CD4-positive, alpha-beta T cell treated with Interleukin-4 for 4 hours (primary cell): ENCODE measurements around the gene NLN.
A peak's percentile ranks its signal among the peaks of the same experiment; 100 is the strongest.
"Not testable (repeated sequence)": the region's sequence is repeated elsewhere in the genome, so short reads cannot be mapped to it uniquely, and the experiment has no call there.

Experiments
- DNase-seq: peaks from one replicate; pipeline ENCODE4 v3.0.0-alpha.2; 2020

Gene NLN

GRCh38 chr5:65721720-65722574 is at the start of gene NLN, which contains the start of gene SGTB:
Gene NLN, plus strand, starts transcription at chr5:65722205. Its CDS starts 169 bp downstream, at chr5:65722374.
Gene SGTB, minus strand, starts transcription at chr5:65722109. Its CDS starts 1,302 bp downstream, at chr5:65720807.
- DNase-seq, result peak; percentile 74

GRCh38 chr5:65672796-65673195 is 49.2 kb upstream of the NLN start:
- no peak for DNase-seq

GRCh38 chr5:65674749-65675148 is 47.3 kb upstream of the NLN start:
- DNase-seq, result no peak

GRCh38 chr5:65676056-65676455 is 45.9 kb upstream of the NLN start:
- DNase-seq, result not testable (repeated sequence)

- no peak for DNase-seq
Observed at GRCh38 chr5:65682148-65682547, 39.9 kb upstream of the NLN start.

- DNase-seq, result no peak
Observed at GRCh38 chr5:65693121-65693520, 28.9 kb upstream of the NLN start.

GRCh38 chr5:65695162-65695755 is 26.7 kb upstream of the NLN start:
- no peak for DNase-seq

GRCh38 chr5:65695896-65696295 is 26.1 kb upstream of the NLN start:
- DNase-seq, result no peak

- DNase-seq, result no peak
Observed at GRCh38 chr5:65696892-65697291, 25.1 kb upstream of the NLN start.

- DNase-seq, result no peak
Observed at GRCh38 chr5:65699338-65699737, 22.7 kb upstream of the NLN start.

GRCh38 chr5:65702036-65702435 is 20.0 kb upstream of the NLN start:
- DNase-seq, result no peak

GRCh38 chr5:65704621-65705239 is 17.3 kb upstream of the NLN start:
- DNase-seq, result no peak

GRCh38 chr5:65707663-65708062 is 14.3 kb upstream of the NLN start:
- no peak for DNase-seq

GRCh38 chr5:65708145-65708544 is 13.9 kb upstream of the NLN start:
- no peak for DNase-seq

- no peak for DNase-seq
Observed at GRCh38 chr5:65718576-65719310, 3.3 kb upstream of the NLN start.

- DNase-seq, result peak; percentile 22
Observed at GRCh38 chr5:65721050-65721719, 820 bp upstream of the NLN start.

- DNase-seq, result no peak
Observed at GRCh38 chr5:65722575-65723403, 784 bp downstream of the NLN start.

- DNase-seq, result no peak
Observed at GRCh38 chr5:65727491-65728156, 5.6 kb downstream of the NLN start.

GRCh38 chr5:65728218-65728617 is 6.2 kb downstream of the NLN start:
- DNase-seq, result no peak

- no peak for DNase-seq
Observed at GRCh38 chr5:65730910-65731309, 8.9 kb downstream of the NLN start.

GRCh38 chr5:65732046-65732445 is 10.0 kb downstream of the NLN start:
- DNase-seq, result not testable (repeated sequence)
